Breast epithelium (tissue), 4 donors: ENCODE measurements around the gene UNK. TPM values are rescaled to one million over a fixed set of nuclear protein-coding genes. Genes with fewer than 3 reads are reported as not detected.

ENCODE experiments used
- DNase-seq, 2 donors: peaks; one replicate each; pipeline ENCODE4 v3.0.0-alpha.2; 2019; ENCODE audit warnings: low spot score in 2 of 2
- H3K27ac ChIP-seq, 2 donors: fragments of 200-600 bp; sonication (generic) in 1 of 2; one replicate each; pipeline ENCODE4 v1.5.1; 2016 to 2019; ENCODE audit warnings: mild to moderate bottlenecking in 1 of 2
- H3K27me3 ChIP-seq, 2 donors: fragments of 200-600 bp; sonication (generic) in 1 of 2; one replicate each; pipeline versions ENCODE4 v1.5.1 to v1.6.0; 2017 to 2019; ENCODE audit warnings: control low read depth in 1 of 2, mild to moderate bottlenecking in 1 of 2
- H3K36me3 ChIP-seq: fragments of 200-600 bp; one replicate; pipeline ENCODE4 v1.5.1; 2019
- H3K4me1 ChIP-seq, 2 donors: fragments of 200-600 bp; sonication (generic); one replicate each; pipeline ENCODE4 v1.5.1; 2016 to 2019; ENCODE audit warnings: control low read depth in 1 of 2
- H3K4me3 ChIP-seq, 3 donors: fragments of 200-600 bp; sonication (generic); 1 replicate in 2 of 3; 2 replicates in 1 of 3; pipeline ENCODE4 v1.5.1; 2016 to 2019; ENCODE audit warnings: mild to moderate bottlenecking in 3 of 3, moderate library complexity in 2 of 3
- H3K9me3 ChIP-seq, 2 donors: fragments of 200-600 bp; sonication (generic) in 1 of 2; one replicate each; pipeline ENCODE4 v1.5.1; 2016 to 2019; ENCODE audit warnings: control low read depth in 1 of 2
- CTCF ChIP-seq, 3 donors: fragments of 450-650 bp; IDR thresholded peaks; one replicate each; pipeline ENCODE4 v1.5.1; 2016 to 2017; ENCODE audit warnings: antibody characterized with exemption in 3 of 3, mild to moderate bottlenecking in 3 of 3, moderate library complexity in 3 of 3
- POLR2A ChIP-seq: fragments of 450-650 bp; IDR thresholded peaks from one replicate; pipeline ENCODE4 v1.6.1; 2016; ENCODE audit warnings: antibody characterized with exemption, mild to moderate bottlenecking, moderate library complexity
- POLR2AphosphoS5 ChIP-seq, 3 donors: sonication (generic); formaldehyde crosslinking; IDR thresholded peaks; one replicate each; pipeline ENCODE4 v1.6.1; 2017; ENCODE audit warnings: antibody characterized with exemption in 3 of 3
- intact Hi-C: fragments of 100-400 bp; cut with DNase I; formaldehyde crosslinking; loops from one replicate; pipeline ENCODE4 v1.15.1; 2023; ENCODE audit warnings: low total_unique reads
- total RNA-seq, 3 donors: library from RNA; depleted of rRNA; stranded (reverse); fragments of >200 nt; gene quantifications; one replicate each; pipeline ENCODE4 v1.1.0, GENCODE V29; 2016

UNK gene
- total RNA-seq, 3 donors from 2014 or later, result 18.7 to 43.3 (median 28.5) TPM

GRCh38 chr17:75837899-75838298 is 53.3 kb downstream of the UNK start:
- no peaks in the 10 kb centered on the region for H3K36me3 ChIP-seq
- no peak overlapping the region for H3K4me3 ChIP-seq
- no peak overlapping the region for H3K27ac ChIP-seq
- no peaks in the 10 kb centered on the region for H3K27me3 ChIP-seq
- no peak for TF ChIP-seq POLR2A
- TF ChIP-seq POLR2AphosphoS5 (IDR thresholded peaks at IDR 0.05), result no peak
- no peak for TF ChIP-seq CTCF (IDR thresholded peaks at IDR 0.05)
- no peak for DNase-seq
- no peaks in the 10 kb centered on the region for H3K9me3 ChIP-seq
- intact Hi-C loops, result loop anchor here (1.0 kb wide), 1 partner anchor 17 kb away; no protein-coding TSS in a partner anchor
- no peaks in the 10 kb centered on the region for H3K4me1 ChIP-seq

- intact Hi-C loops, result loop anchor here (1.0 kb wide), 1 partner anchor 17 kb away; no protein-coding TSS in a partner anchor
- DNase-seq, result no peak
- no peaks in the 10 kb centered on the region for H3K9me3 ChIP-seq
- H3K27ac ChIP-seq, result no peak overlapping the region
- no peak overlapping the region for H3K4me3 ChIP-seq
- no peaks in the 10 kb centered on the region for H3K36me3 ChIP-seq
- H3K4me1 ChIP-seq, result no peaks in the 10 kb centered on the region
- TF ChIP-seq POLR2A, result no peak
- TF ChIP-seq CTCF (IDR thresholded peaks at IDR 0.05), result no peak
- TF ChIP-seq POLR2AphosphoS5 (IDR thresholded peaks at IDR 0.05), result no peak
- no peaks in the 10 kb centered on the region for H3K27me3 ChIP-seq
Observed at GRCh38 chr17:75838410-75838809, 53.8 kb downstream of the UNK start.

GRCh38 chr17:75839942-75840798 is 55.6 kb downstream of the UNK start:
- H3K27ac ChIP-seq, result no peak overlapping the region
- no peak overlapping the region for H3K4me3 ChIP-seq
- intact Hi-C loops, result loop anchor here (10.0 kb wide), 1 partner anchor 55 kb away; the partner anchor contains the start of gene UNK
- H3K9me3 ChIP-seq, result no peaks in the 10 kb centered on the region
- H3K27me3 ChIP-seq, result no peaks in the 10 kb centered on the region
- H3K36me3 ChIP-seq, result no peaks in the 10 kb centered on the region
- H3K4me1 ChIP-seq, result peaks cover 5% of the 10 kb centered on the region in 2 donors
- DNase-seq, result no peak
- TF ChIP-seq POLR2AphosphoS5 (IDR thresholded peaks at IDR 0.05) (no peak), POLR2A (no peak), CTCF (IDR thresholded peaks at IDR 0.05) (no peak)

- H3K27me3 ChIP-seq, result no peaks in the 10 kb centered on the region
- peaks cover 5 to 11% of the 10 kb centered on the region in 2 donors for H3K4me1 ChIP-seq
- DNase-seq, result no peak
- no peak overlapping the region for H3K27ac ChIP-seq
- H3K9me3 ChIP-seq, result no peaks in the 10 kb centered on the region
- intact Hi-C loops, result loop anchor here (10.0 kb wide), 1 partner anchor 56 kb away; the partner anchor contains the start of gene UNK
- TF ChIP-seq POLR2A (no peak), CTCF (IDR thresholded peaks at IDR 0.05) (no peak), POLR2AphosphoS5 (IDR thresholded peaks at IDR 0.05) (no peak)
- H3K36me3 ChIP-seq, result no peaks in the 10 kb centered on the region
- no peak overlapping the region for H3K4me3 ChIP-seq
Observed at GRCh38 chr17:75840799-75841164, 56.2 kb downstream of the UNK start.

- H3K4me1 ChIP-seq, result peaks cover 5 to 23% of the 10 kb centered on the region in 2 donors
Observed at GRCh38 chr17:75842411-75842810, 57.8 kb downstream of the UNK start.

More at GRCh38 chr17:75842411-75842810, 57.8 kb downstream of the UNK start:
- Histone ChIP-seq H3K9me3 (no peaks in the 10 kb centered on the region), H3K27me3 (no peaks in the 10 kb centered on the region), H3K36me3 (peaks cover 7% of the 10 kb centered on the region), H3K4me3 (no peak overlapping the region), H3K27ac (no peak overlapping the region)
- no peak for TF ChIP-seq CTCF (IDR thresholded peaks at IDR 0.05)
- TF ChIP-seq POLR2AphosphoS5 (IDR thresholded peaks at IDR 0.05), result no peak
- TF ChIP-seq POLR2A, result no peak
- intact Hi-C loops, result loop anchor here (10.0 kb wide), 1 partner anchor 58 kb away; the partner anchor contains the start of gene UNK
- no peak for DNase-seq
